ENCODE measurements around the gene CLEC14A. TPM values are rescaled to one million over a fixed set of nuclear protein-coding genes. Genes with fewer than 3 reads are reported as not detected.

CLEC14A gene
- total and polyA plus RNA-seq, 2 donors (not counting 1 experiment from before 2014, with no cell fraction given): 3.9 to 5.3 TPM

- TF ChIP-seq, protein P1, sequence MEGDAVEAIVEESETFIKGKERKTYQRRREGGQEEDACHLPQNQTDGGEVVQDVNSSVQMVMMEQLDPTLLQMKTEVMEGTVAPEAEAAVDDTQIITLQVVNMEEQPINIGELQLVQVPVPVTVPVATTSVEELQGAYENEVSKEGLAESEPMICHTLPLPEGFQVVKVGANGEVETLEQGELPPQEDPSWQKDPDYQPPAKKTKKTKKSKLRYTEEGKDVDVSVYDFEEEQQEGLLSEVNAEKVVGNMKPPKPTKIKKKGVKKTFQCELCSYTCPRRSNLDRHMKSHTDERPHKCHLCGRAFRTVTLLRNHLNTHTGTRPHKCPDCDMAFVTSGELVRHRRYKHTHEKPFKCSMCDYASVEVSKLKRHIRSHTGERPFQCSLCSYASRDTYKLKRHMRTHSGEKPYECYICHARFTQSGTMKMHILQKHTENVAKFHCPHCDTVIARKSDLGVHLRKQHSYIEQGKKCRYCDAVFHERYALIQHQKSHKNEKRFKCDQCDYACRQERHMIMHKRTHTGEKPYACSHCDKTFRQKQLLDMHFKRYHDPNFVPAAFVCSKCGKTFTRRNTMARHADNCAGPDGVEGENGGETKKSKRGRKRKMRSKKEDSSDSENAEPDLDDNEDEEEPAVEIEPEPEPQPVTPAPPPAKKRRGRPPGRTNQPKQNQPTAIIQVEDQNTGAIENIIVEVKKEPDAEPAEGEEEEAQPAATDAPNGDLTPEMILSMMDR (conservative IDR thresholded peaks at IDR 0.05 in 1 of 2, IDR thresholded peaks at IDR 0.05 in 1 of 2; ENCODE audit: low read depth in 1 of 2, low read length in 2 of 2): no peak
- TF ChIP-seq EZH2 (IDR thresholded peaks at IDR 0.05; ENCODE audit: low read length, missing control alignments): no peak
- no peaks in the 10 kb centered on the region for H3K79me2 ChIP-seq (ENCODE audit: control insufficient read depth, insufficient read depth, low read length)
- H3K9ac ChIP-seq (ENCODE audit: insufficient read depth, low read length): no peak overlapping the region
- H3K4me3 ChIP-seq (replicated peaks in 1 of 4; ENCODE audit: control extremely low read depth in 1 of 4, insufficient read depth in 1 of 4, low read depth in 3 of 4, low read length in 4 of 4): no peak overlapping the region
- peaks cover under 1% of the 10 kb centered on the region for H3K4me1 ChIP-seq (ENCODE audit: control insufficient read depth, extremely low read depth, insufficient read depth, low read length)
- no peak overlapping the region for H3K27ac ChIP-seq (ENCODE audit: insufficient read depth, low read length)
- H2AFZ ChIP-seq (ENCODE audit: low read length): no peak overlapping the region
- H3K36me3 ChIP-seq (ENCODE audit: control insufficient read depth, insufficient read depth, low read length): no peaks in the 10 kb centered on the region
- H3K27me3 ChIP-seq (ENCODE audit: control insufficient read depth, insufficient read depth, low read length): no peaks in the 10 kb centered on the region
- H3K4me2 ChIP-seq (ENCODE audit: extremely low read depth, insufficient read depth, low read length): no peak overlapping the region
- no peaks in the 10 kb centered on the region for H3K9me3 ChIP-seq (ENCODE audit: control insufficient read depth, insufficient read depth, low read depth, low read length)
- DNase-seq (ENCODE audit: low read depth in 2 of 2): peak in 1 of 2 donors; percentile 22
- no peaks in the 10 kb centered on the region for H4K20me1 ChIP-seq (ENCODE audit: control insufficient read depth, extremely low read depth, insufficient read depth, low read length)
Measured at GRCh38 chr14:38286452-38286851, 30.6 kb upstream of the CLEC14A start.

- H3K79me2 ChIP-seq (ENCODE audit: control insufficient read depth, insufficient read depth, low read length): no peaks in the 10 kb centered on the region
- no peaks in the 10 kb centered on the region for H3K4me1 ChIP-seq (ENCODE audit: control insufficient read depth, extremely low read depth, insufficient read depth, low read length)
- H3K36me3 ChIP-seq (ENCODE audit: control insufficient read depth, insufficient read depth, low read length): no peaks in the 10 kb centered on the region
- TF ChIP-seq EZH2 (IDR thresholded peaks at IDR 0.05; ENCODE audit: low read length, missing control alignments): no peak
- TF ChIP-seq, protein P1 (conservative IDR thresholded peaks at IDR 0.05 in 1 of 2, IDR thresholded peaks at IDR 0.05 in 1 of 2; ENCODE audit: low read depth in 1 of 2, low read length in 2 of 2): no peak
- H3K9me3 ChIP-seq (ENCODE audit: control insufficient read depth, insufficient read depth, low read depth, low read length): no peaks in the 10 kb centered on the region
- H3K9ac ChIP-seq (ENCODE audit: insufficient read depth, low read length): no peak overlapping the region
- no peak overlapping the region for H3K27ac ChIP-seq (ENCODE audit: insufficient read depth, low read length)
- no peak overlapping the region for H3K4me2 ChIP-seq (ENCODE audit: extremely low read depth, insufficient read depth, low read length)
- H3K4me3 ChIP-seq (replicated peaks in 1 of 4; ENCODE audit: control extremely low read depth in 1 of 4, insufficient read depth in 1 of 4, low read depth in 3 of 4, low read length in 4 of 4): no peak overlapping the region
- no peaks in the 10 kb centered on the region for H4K20me1 ChIP-seq (ENCODE audit: control insufficient read depth, extremely low read depth, insufficient read depth, low read length)
- no peaks in the 10 kb centered on the region for H3K27me3 ChIP-seq (ENCODE audit: control insufficient read depth, insufficient read depth, low read length)
- H2AFZ ChIP-seq (ENCODE audit: low read length): no peak overlapping the region
- peak in 1 of 2 donors; percentile 12 for DNase-seq (ENCODE audit: low read depth in 2 of 2)
Measured at GRCh38 chr14:38285962-38286361, 30.1 kb upstream of the CLEC14A start.

- Histone ChIP-seq H2AFZ (ENCODE audit: low read length) (no peak overlapping the region), H3K9ac (ENCODE audit: insufficient read depth, low read length) (no peak overlapping the region), H3K4me1 (ENCODE audit: control insufficient read depth, extremely low read depth, insufficient read depth, low read length) (no peaks in the 10 kb centered on the region), H3K9me3 (ENCODE audit: control insufficient read depth, insufficient read depth, low read depth, low read length) (no peaks in the 10 kb centered on the region), H3K27ac (ENCODE audit: insufficient read depth, low read length) (no peak overlapping the region), H3K36me3 (ENCODE audit: control insufficient read depth, insufficient read depth, low read length) (no peaks in the 10 kb centered on the region), H3K79me2 (ENCODE audit: control insufficient read depth, insufficient read depth, low read length) (no peaks in the 10 kb centered on the region), H3K4me2 (ENCODE audit: extremely low read depth, insufficient read depth, low read length) (no peak overlapping the region), H3K4me3 (replicated peaks in 1 of 4; ENCODE audit: control extremely low read depth in 1 of 4, insufficient read depth in 1 of 4, low read depth in 3 of 4, low read length in 4 of 4) (no peak overlapping the region), H4K20me1 (ENCODE audit: control insufficient read depth, extremely low read depth, insufficient read depth, low read length) (no peaks in the 10 kb centered on the region), H3K27me3 (ENCODE audit: control insufficient read depth, insufficient read depth, low read length) (no peaks in the 10 kb centered on the region)
- DNase-seq (ENCODE audit: low read depth in 2 of 2): no peak
- no peak for TF ChIP-seq EZH2 (IDR thresholded peaks at IDR 0.05; ENCODE audit: low read length, missing control alignments)
- TF ChIP-seq, protein P1 (conservative IDR thresholded peaks at IDR 0.05 in 1 of 2, IDR thresholded peaks at IDR 0.05 in 1 of 2; ENCODE audit: low read depth in 1 of 2, low read length in 2 of 2): no peak
Measured at GRCh38 chr14:38282936-38283335, 27.0 kb upstream of the CLEC14A start.

Data from fibroblast of lung (primary cell).